Right forelimb (tissue), 1 donor: Measurements from ENCODE around the gene BCCIP.

Experiments
- DNase-seq: peaks from one replicate; pipeline ENCODE4 v3.0.0-alpha.2; 2018

Gene BCCIP

GRCh38 chr10:125822878-125823662 is at the start of gene BCCIP, which contains the start of gene UROS:
Gene BCCIP (plus strand): TSS chr10:125823546. CDS start chr10:125823558, 12 bp downstream.
Gene UROS (minus strand): TSS chr10:125823258. CDS start chr10:125816499, 6,759 bp downstream.
- DNase-seq: peak; percentile 94

- DNase-seq: no peak
Measured at GRCh38 chr10:125773687-125774543, 49.4 kb upstream of the BCCIP start.

GRCh38 chr10:125774581-125775191 is 48.7 kb upstream of the BCCIP start:
- no peak for DNase-seq

- DNase-seq: no peak
Measured at GRCh38 chr10:125775491-125776106, 47.7 kb upstream of the BCCIP start, which contains the start of gene MMP21. Gene MMP21 (minus strand): TSS chr10:125775821. CDS start chr10:125775821, 0 bp downstream.

- no peak for DNase-seq
Measured at GRCh38 chr10:125777806-125778205, 45.5 kb upstream of the BCCIP start.

GRCh38 chr10:125778556-125778955 is 44.8 kb upstream of the BCCIP start:
- no peak for DNase-seq

GRCh38 chr10:125779403-125780327 is 43.7 kb upstream of the BCCIP start:
- no peak for DNase-seq

- peak; percentile 12 for DNase-seq
Measured at GRCh38 chr10:125781374-125781773, 42.0 kb upstream of the BCCIP start.

- peak; percentile 45 for DNase-seq
Measured at GRCh38 chr10:125782054-125782453, 41.3 kb upstream of the BCCIP start.

- DNase-seq: peak; percentile 54
Measured at GRCh38 chr10:125782616-125783015, 40.7 kb upstream of the BCCIP start.

GRCh38 chr10:125783408-125783807 is 39.9 kb upstream of the BCCIP start:
- DNase-seq: peak; percentile 21

GRCh38 chr10:125783957-125784356 is 39.4 kb upstream of the BCCIP start:
- DNase-seq: peak; percentile 33

GRCh38 chr10:125785791-125786190 is 37.6 kb upstream of the BCCIP start:
- peak; percentile 32 for DNase-seq

GRCh38 chr10:125788156-125789034 is 35.0 kb upstream of the BCCIP start:
- peak; percentile 19 for DNase-seq

- DNase-seq: no peak
Measured at GRCh38 chr10:125792342-125793300, 30.7 kb upstream of the BCCIP start.

GRCh38 chr10:125795128-125795527 is 28.2 kb upstream of the BCCIP start:
- DNase-seq: no peak

- DNase-seq: no peak
Measured at GRCh38 chr10:125795637-125796190, 27.6 kb upstream of the BCCIP start.

GRCh38 chr10:125797424-125797823 is 25.9 kb upstream of the BCCIP start:
- no peak for DNase-seq
